Muscle of leg (tissue), 11 donors: ENCODE measurements around the gene FAM3A. TPM values are rescaled to one million over a fixed set of nuclear protein-coding genes. Genes with fewer than 3 reads are reported as not detected.
A peak's percentile ranks its signal among the peaks of the same experiment; 100 is the strongest.
"Not testable (repeated sequence)": the region's sequence is repeated elsewhere in the genome, so short reads cannot be mapped to it uniquely, and the experiment has no call there.

ENCODE experiments used
- DNase-seq: peaks from one replicate; pipeline ENCODE4 v3.0.0; 2013
- H3K27ac ChIP-seq: one replicate; pipeline ENCODE4 v1.5.1; 2013; ENCODE audit warnings: mild to moderate bottlenecking, low read length, control low read depth
- H3K27me3 ChIP-seq: one replicate; pipeline ENCODE4 v1.6.1; 2013; ENCODE audit warnings: low read length; ENCODE audit not compliant: control insufficient read depth, insufficient read depth
- H3K36me3 ChIP-seq: one replicate; pipeline ENCODE4 v1.6.1; 2013; ENCODE audit warnings: low read length; ENCODE audit not compliant: control insufficient read depth, insufficient read depth
- H3K4me1 ChIP-seq: one replicate; pipeline ENCODE4 v1.6.1; 2013; ENCODE audit warnings: low read length; ENCODE audit not compliant: control insufficient read depth, insufficient read depth
- H3K4me3 ChIP-seq: one replicate; pipeline ENCODE4 v1.5.1; 2013; ENCODE audit warnings: low read length, control low read depth
- H3K9me3 ChIP-seq: replicated peaks from 2 replicates; pipeline ENCODE4 v1.6.1; 2013; ENCODE audit warnings: low read depth, low read length; ENCODE audit not compliant: control insufficient read depth
- WGBS: methylation state at CpG from one replicate; pipeline ENCODE4 v1.1.5; 2013; ENCODE audit warnings: missing lambda C conversion rate; ENCODE audit not compliant: insufficient coverage; 5-methylcytosine and 5-hydroxymethylcytosine counted together
- polyA plus RNA-seq, 8 donors: library from polyadenylated mRNA; unstranded; fragments of 120-200 nt; gene quantifications; one replicate each; pipeline versions ENCODE4 v1.2.1 to v1.2.3, GENCODE V29; 2013; ENCODE audit warnings: inconsistent platforms in 1 of 8, low replicate concordance in 1 of 8; ENCODE audit not compliant: insufficient read length in 8 of 8, insufficient read depth in 1 of 8
- total RNA-seq: library from RNA; stranded (reverse); fragments of 120-200 nt; gene quantifications from one replicate; pipeline ENCODE4 v1.2.4, GENCODE V29; 2013

The FAM3A gene
- total and polyA plus RNA-seq, 9 donors: 19.1 to 34.7 (median 28.3) TPM

- H3K4me1 ChIP-seq: no peaks in the 10 kb centered on the region
- no peak for DNase-seq
These were observed 9.3 kb downstream of the FAM3A start for GRCh38 chrX:154506483-154507332.

GRCh38 chrX:154505734-154506133 lies 10.3 kb downstream of the FAM3A start:
- no peak overlapping the region for H3K4me3 ChIP-seq
- no peaks in the 10 kb centered on the region for H3K9me3 ChIP-seq
- H3K27me3 ChIP-seq: no peaks in the 10 kb centered on the region
- 65% methylated on average over 8 of the region's 12 CpGs for WGBS
- no peak overlapping the region for H3K27ac ChIP-seq
- DNase-seq: no peak
- no peaks in the 10 kb centered on the region for H3K4me1 ChIP-seq
- H3K36me3 ChIP-seq: peaks cover 24% of the 10 kb centered on the region

More at GRCh38 chrX:154506483-154507332, 9.3 kb downstream of the FAM3A start:
- no peak overlapping the region for H3K27ac ChIP-seq
- 91% methylated on average over 27 of the region's 37 CpGs for WGBS
- H3K4me3 ChIP-seq: no peak overlapping the region
- peaks cover 30% of the 10 kb centered on the region for H3K36me3 ChIP-seq
- H3K9me3 ChIP-seq: no peaks in the 10 kb centered on the region
- H3K27me3 ChIP-seq: no peaks in the 10 kb centered on the region

GRCh38 chrX:154502989-154503388 lies 13.0 kb downstream of the FAM3A start:
- 83% methylated on average over 1 of the region's 3 CpGs for WGBS
- DNase-seq: no peak
- Histone ChIP-seq H3K36me3 (peaks cover 24% of the 10 kb centered on the region), H3K27ac (no peak overlapping the region), H3K4me1 (no peaks in the 10 kb centered on the region), H3K27me3 (no peaks in the 10 kb centered on the region), H3K4me3 (no peak overlapping the region), H3K9me3 (no peaks in the 10 kb centered on the region)

GRCh38 chrX:154502098-154502497 lies 13.9 kb downstream of the FAM3A start:
- Histone ChIP-seq H3K9me3 (no peaks in the 10 kb centered on the region), H3K4me1 (no peaks in the 10 kb centered on the region), H3K27ac (no peak overlapping the region), H3K4me3 (no peak overlapping the region), H3K36me3 (peaks cover 16% of the 10 kb centered on the region), H3K27me3 (no peaks in the 10 kb centered on the region)
- 93% methylated on average over 5 of the region's 8 CpGs for WGBS
- DNase-seq: no peak

GRCh38 chrX:154501423-154501822 lies 14.6 kb downstream of the FAM3A start:
- H3K9me3 ChIP-seq, H3K4me1 ChIP-seq, H3K4me3 ChIP-seq, H3K36me3 ChIP-seq, H3K27me3 ChIP-seq, H3K27ac ChIP-seq, DNase-seq: not testable (repeated sequence)
- 93% methylated on average over 7 of the region's 7 CpGs for WGBS

GRCh38 chrX:154496591-154497137 lies 19.4 kb downstream of the FAM3A start:
- H3K4me1 ChIP-seq, H3K27ac ChIP-seq, H3K4me3 ChIP-seq, H3K36me3 ChIP-seq, H3K27me3 ChIP-seq, H3K9me3 ChIP-seq, DNase-seq: not testable (repeated sequence)
- WGBS: 67% methylated on average over 1 of the region's 4 CpGs

GRCh38 chrX:154495472-154495922 lies 20.5 kb downstream of the FAM3A start:
- WGBS: 100% methylated on average over 1 of the region's 6 CpGs
- Histone ChIP-seq H3K9me3 (no peaks in the 10 kb centered on the region), H3K4me1 (no peaks in the 10 kb centered on the region), H3K4me3 (no peak overlapping the region), H3K27me3 (no peaks in the 10 kb centered on the region), H3K36me3 (no peaks in the 10 kb centered on the region), H3K27ac (no peak overlapping the region)
- no peak for DNase-seq

GRCh38 chrX:154494715-154495114 lies 21.3 kb downstream of the FAM3A start:
- H3K4me1 ChIP-seq: peaks cover 4% of the 10 kb centered on the region
- H3K4me3 ChIP-seq: no peak overlapping the region
- H3K9me3 ChIP-seq: no peaks in the 10 kb centered on the region
- 80% methylated on average over 1 of the region's 3 CpGs for WGBS
- no peak for DNase-seq
- H3K36me3 ChIP-seq: no peaks in the 10 kb centered on the region
- no peaks in the 10 kb centered on the region for H3K27me3 ChIP-seq
- no peak overlapping the region for H3K27ac ChIP-seq

GRCh38 chrX:154490414-154491083 lies 25.5 kb downstream of the FAM3A start, which contains the start of gene SLC10A3:
SLC10A3 (minus strand) TSS chrX:154490629; CDS start chrX:154488940, 1,689 bp downstream.
- peak within 1 kb of the TSS; percentile 78 for H3K4me3 ChIP-seq
- H3K27me3 ChIP-seq: no peaks in the 10 kb centered on the region
- no peaks in the 10 kb centered on the region for H3K9me3 ChIP-seq
- 22% methylated on average over 61 of the region's 71 CpGs for WGBS
- DNase-seq: peak; percentile 96
- peaks cover 4% of the 10 kb centered on the region for H3K36me3 ChIP-seq
- H3K4me1 ChIP-seq: peaks cover 16% of the 10 kb centered on the region
- peak within 1 kb of the TSS; percentile 96 for H3K27ac ChIP-seq

- WGBS: 28% methylated on average over 18 of the region's 19 CpGs
- H3K27me3 ChIP-seq: no peaks in the 10 kb centered on the region
- H3K9me3 ChIP-seq: no peaks in the 10 kb centered on the region
- peak overlapping the region; percentile 56 for H3K4me3 ChIP-seq
- H3K4me1 ChIP-seq: peaks cover 22% of the 10 kb centered on the region
- peak overlapping the region; percentile 62 for H3K27ac ChIP-seq
- DNase-seq: peak; percentile 55
- peaks cover 4% of the 10 kb centered on the region for H3K36me3 ChIP-seq
These were observed 26.0 kb downstream of the FAM3A start for GRCh38 chrX:154490021-154490413.
